Ovary (tissue), 3 donors: Measurements from ENCODE around the gene COQ8A.

ENCODE experiments used
- EP300 ChIP-seq: sonication (generic); formaldehyde crosslinking; IDR thresholded peaks from one replicate; pipeline ENCODE4 v1.6.1; 2017; ENCODE audit warnings: antibody characterized with exemption
- TF ChIP-seq, protein P1 (sequence below), 3 donors: fragments of 450-650 bp in 2 of 3; fragments of 200-600 bp in 1 of 3; IDR thresholded peaks; one replicate each; pipeline versions ENCODE4 v1.5.1 to v1.8.0; 2016 to 2022; ENCODE audit warnings: antibody characterized with exemption in 3 of 3, mild to moderate bottlenecking in 1 of 3
- donor health status: DM: no; HTN: no; CAD: no.

GRCh38 chr1:226937940-226938725 is 2.0 kb upstream of the COQ8A start:
- TF ChIP-seq, protein P1, sequence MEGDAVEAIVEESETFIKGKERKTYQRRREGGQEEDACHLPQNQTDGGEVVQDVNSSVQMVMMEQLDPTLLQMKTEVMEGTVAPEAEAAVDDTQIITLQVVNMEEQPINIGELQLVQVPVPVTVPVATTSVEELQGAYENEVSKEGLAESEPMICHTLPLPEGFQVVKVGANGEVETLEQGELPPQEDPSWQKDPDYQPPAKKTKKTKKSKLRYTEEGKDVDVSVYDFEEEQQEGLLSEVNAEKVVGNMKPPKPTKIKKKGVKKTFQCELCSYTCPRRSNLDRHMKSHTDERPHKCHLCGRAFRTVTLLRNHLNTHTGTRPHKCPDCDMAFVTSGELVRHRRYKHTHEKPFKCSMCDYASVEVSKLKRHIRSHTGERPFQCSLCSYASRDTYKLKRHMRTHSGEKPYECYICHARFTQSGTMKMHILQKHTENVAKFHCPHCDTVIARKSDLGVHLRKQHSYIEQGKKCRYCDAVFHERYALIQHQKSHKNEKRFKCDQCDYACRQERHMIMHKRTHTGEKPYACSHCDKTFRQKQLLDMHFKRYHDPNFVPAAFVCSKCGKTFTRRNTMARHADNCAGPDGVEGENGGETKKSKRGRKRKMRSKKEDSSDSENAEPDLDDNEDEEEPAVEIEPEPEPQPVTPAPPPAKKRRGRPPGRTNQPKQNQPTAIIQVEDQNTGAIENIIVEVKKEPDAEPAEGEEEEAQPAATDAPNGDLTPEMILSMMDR (IDR thresholded peaks at IDR 0.05) = no peak
- no peak for TF ChIP-seq EP300
